Activated CD4-positive, alpha-beta T cell treated with anti-CD3 and anti-CD28 coated beads for 24 hours (primary cell): Measurements from ENCODE around the gene ABHD17C.
A peak's percentile ranks its signal among the peaks of the same experiment; 100 is the strongest.

Experiments
- DNase-seq, 2 donors: peaks; one replicate each; pipeline ENCODE4 v3.0.0-alpha.2; 2020; ENCODE audit warnings: low read depth in 2 of 2

Gene ABHD17C

DNA sequence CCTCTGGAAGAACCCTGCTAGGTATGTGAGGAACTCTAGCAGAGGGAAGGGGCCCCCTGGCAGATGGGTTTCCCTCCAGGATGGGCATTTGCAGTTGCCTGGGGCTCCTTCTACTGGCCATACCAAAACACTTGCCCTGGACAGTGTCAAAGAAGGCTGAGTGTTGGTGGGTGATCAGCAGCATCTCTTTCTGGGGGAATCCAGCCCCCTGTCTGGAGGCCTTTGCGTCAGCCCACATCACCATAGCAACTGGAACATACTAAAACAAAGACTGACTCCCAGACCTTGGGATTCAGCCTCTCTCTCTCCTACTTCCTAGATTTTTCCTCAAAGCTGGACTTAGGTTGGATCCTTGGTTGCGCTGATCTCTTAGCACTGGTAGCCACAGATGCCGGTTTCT, 92.2 kb downstream of the ABHD17C start:
- DNase-seq = no peak

GRCh38 chr15:80788536-80788935, 93.4 kb downstream of the ABHD17C start:
- DNase-seq = no peak

- no peak for DNase-seq
Measured at GRCh38 chr15:80789296-80789695, 94.2 kb downstream of the ABHD17C start.

DNA sequence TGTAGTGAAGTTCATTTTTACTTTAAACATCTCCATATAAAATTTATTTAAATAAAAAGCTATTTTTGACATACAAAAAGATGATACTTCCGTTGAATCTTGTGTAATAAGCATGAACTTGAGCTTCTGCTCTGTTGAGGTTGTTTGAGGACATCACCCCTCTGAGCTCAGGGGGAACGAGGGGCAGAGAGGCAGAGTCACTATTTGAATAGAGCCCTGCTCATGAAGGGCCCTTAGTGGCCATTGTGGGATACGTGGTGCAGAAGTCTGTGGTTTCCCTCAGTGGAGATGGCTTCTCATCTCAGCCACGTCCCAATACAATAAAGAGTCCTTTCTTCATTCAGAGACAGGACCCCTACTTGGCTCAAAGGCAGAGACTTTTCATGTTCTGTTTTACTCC, 94.7 kb downstream of the ABHD17C start:
- DNase-seq = no peak

- DNase-seq = no peak
Measured at GRCh38 chr15:80790236-80790635, 95.1 kb downstream of the ABHD17C start.

- DNase-seq = no peak
Measured at GRCh38 chr15:80791004-80791403, 95.9 kb downstream of the ABHD17C start.

DNA sequence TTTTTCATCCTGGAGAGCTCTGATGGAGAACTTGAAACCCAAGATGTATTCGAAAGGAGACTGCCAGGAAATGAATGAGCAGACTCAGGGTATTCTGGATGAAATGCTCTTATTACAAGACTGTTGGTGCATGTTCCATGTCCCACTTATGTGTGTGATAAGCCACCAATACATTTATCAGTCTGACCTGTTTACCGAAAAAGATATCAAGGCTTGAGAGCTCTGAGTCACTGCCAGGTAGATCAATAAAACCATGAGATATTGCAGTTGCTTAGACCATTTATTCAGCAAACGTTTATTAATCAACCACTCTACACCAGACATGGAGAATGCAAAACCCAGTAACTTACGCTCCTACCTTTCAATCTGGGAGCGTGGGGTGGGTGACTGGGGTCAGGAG, 101.3 kb downstream of the ABHD17C start:
- no peak for DNase-seq

- DNase-seq = no peak
Measured at GRCh38 chr15:80798911-80799310, 103.8 kb downstream of the ABHD17C start.

GRCh38 chr15:80800067-80800466, 105.0 kb downstream of the ABHD17C start:
- DNase-seq = no peak

DNA sequence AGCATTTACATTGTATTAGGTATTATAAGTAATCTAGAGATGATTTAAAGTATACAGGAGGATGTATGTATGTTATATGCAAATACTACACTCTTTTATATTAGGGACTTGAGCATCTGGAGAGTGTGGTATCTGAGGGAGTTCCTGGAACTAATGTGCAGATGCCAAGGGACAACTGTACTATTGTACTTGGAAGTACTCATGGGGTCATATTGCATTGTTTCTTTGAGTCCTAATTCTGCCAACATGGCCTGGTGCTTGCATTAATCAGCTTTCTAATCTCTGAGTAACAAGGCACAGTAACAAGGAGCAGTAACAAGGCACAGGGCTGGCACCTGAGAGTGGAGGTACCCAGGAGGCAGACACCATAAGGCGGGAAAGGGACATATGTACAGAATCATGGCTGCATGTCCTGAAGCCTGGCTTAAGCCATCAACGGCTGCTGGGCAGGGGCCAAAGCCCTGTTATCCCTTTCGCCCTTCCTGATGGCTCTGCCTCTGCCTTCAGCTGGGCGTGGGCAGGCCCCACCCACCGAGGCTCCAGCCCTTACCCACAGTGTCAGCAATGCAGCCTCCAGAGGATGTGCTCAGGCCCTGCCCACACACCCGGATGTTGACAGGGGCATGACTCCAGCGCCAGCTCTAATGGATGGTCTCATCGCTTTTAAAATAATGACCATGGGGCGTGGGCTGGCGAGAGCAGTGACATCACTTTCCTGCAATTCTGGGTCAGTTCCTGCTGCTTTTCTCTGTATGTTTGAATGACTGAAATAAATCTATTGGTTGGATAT, 107.0 kb downstream of the ABHD17C start:
- DNase-seq = no peak

DNA sequence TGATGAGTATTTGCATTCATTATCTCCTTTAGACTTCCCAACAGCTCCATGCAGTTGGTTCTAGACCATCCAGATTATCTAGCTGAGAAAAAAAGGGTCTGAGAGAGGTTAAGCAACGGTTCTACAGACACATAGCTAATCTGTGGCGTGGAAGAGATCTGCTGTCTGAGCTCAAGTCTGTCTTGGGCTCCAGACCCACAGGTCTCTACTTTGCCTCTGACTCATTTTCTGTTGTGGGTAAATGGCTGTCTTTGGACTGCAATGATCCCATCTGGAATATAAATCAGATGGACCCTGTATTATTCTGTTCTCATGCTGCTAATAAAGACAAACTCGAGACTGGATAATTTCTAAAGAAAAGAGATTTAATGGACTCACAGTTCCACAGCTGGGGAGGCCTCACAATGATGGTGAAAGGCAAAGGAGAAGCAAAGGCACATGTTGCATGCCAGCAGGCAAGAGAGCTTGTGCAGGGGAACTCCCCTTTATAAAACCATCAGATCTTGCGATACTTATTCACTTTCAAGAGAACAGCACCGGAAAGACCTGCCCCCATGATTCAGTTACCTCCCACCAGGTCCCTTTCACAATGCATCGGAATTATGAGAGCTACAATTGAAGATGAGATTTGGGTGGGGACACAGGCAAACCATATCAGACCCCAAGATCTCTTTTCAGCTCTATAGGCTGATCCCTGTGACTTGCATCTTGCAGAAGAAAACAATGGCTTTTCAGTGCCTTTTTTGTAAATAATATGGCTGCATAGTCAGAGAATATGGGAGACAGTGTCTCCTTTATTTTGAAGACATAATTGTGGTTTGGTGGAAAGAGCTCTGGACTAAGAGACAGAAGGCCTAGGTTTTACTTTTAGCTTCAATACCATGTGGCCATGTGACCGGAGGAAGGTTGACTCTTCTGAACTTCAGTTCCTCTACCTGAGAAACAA, 108.7 kb downstream of the ABHD17C start:
- DNase-seq = peak; percentile 20 to 30

DNA sequence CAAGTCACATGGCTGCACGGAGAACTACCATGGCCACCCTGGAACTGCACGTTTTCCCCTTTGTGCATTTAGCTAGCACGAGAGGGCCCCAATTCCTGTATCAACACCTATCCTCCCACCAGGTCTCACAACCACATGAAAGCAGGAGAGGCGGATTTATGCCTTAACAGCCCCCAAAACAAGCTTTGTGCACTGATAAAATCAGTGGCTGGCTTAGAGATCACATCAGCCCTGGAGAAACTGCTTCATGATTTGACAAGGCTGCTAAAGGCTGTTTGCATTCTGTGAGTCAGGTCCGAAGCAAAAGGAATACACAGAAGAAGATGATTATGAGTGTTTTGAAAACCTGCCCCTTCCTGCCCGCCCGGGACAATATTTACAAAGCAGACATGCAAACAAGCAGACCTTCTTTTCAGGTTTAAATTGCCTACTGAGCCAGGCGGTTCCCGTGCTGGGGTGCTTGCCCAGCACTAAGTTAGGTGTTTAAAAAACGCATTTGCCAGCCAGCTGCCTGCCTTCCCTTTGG, 109.9 kb downstream of the ABHD17C start:
- DNase-seq = peak in 1 of 2 donors; percentile 11
